ENCODE results near the gene GRAMD2B. TPM values are rescaled to one million over a fixed set of nuclear protein-coding genes. Genes with fewer than 3 reads are reported as not detected.

Gene GRAMD2B
- total RNA-seq, 1 experiment from 2014 or later = 6.7 TPM

DNA sequence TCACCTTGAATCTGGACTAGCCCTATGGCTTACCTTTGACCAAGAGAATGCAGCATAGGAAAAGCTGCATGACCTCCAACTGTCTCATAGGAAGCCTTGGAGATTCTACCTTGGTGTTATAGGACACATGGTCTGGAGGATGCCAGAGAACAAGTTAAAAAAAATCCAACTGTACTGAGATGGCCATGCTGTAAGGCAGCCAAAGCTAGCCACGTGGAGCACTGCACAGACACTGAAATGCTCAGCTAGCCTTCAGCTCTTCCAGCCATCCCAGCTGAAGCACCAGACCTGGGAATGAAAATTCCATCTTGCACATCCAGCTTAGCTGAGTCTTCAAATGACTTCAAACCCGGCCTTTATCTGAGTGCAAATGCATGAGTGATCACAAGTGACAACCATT is 6.0 kb upstream of the GRAMD2B start:
- H3K18ac ChIP-seq (ENCODE audit: insufficient read length, low read depth, low read length) = no peak overlapping the region
- H2BK5ac ChIP-seq (ENCODE audit: insufficient read length, low read length) = no peak overlapping the region
- no peaks in the 10 kb centered on the region for H3K79me2 ChIP-seq (ENCODE audit: insufficient read depth, low read length)
- H3K23ac ChIP-seq (ENCODE audit: insufficient read length, low read depth, low read length) = no peak overlapping the region
- no peak overlapping the region for H4K5ac ChIP-seq (ENCODE audit: insufficient read length, low read depth, low read length)
- H3T11ph ChIP-seq (ENCODE audit: low read length) = no peak overlapping the region
- H3K27me3 Mint-ChIP-seq (ENCODE audit: low read depth) = no peaks in the 10 kb centered on the region
- no peak overlapping the region for H2BK20ac ChIP-seq (ENCODE audit: low read depth, low read length, poor library complexity, severe bottlenecking)
- no peaks in the 10 kb centered on the region for H4K20me1 ChIP-seq (ENCODE audit: control insufficient read depth, insufficient read depth, insufficient read length)
- no peak overlapping the region for H3K4me3 Mint-ChIP-seq
- no peak overlapping the region for H3K27ac Mint-ChIP-seq
- no peak for DNase-seq
- no peak overlapping the region for H4K8ac ChIP-seq (replicated peaks; ENCODE audit: insufficient read length, low read depth, low read length)
- no peaks in the 10 kb centered on the region for H3K9me3 ChIP-seq (ENCODE audit: control insufficient read depth, low read depth, low read length)
- H3K27ac ChIP-seq (ENCODE audit: insufficient read length, low read depth, low read length) = no peak overlapping the region
- H3K4ac ChIP-seq (ENCODE audit: low read depth, low read length) = no peak overlapping the region
- no peak overlapping the region for H3K14ac ChIP-seq (ENCODE audit: insufficient read depth, low read length)
- no peak overlapping the region for H3K56ac ChIP-seq (ENCODE audit: insufficient read length, low read depth, low read length)
- no peak overlapping the region for H2BK12ac ChIP-seq (ENCODE audit: insufficient read length, low read depth, low read length)
- H3K9me3 Mint-ChIP-seq = 0 out of 5 replicates have a peak, but pooled peaks cover 0 to 2% of the 10 kb centered on the region in 2 experiments
- TF ChIP-seq CTCF (conservative IDR thresholded peaks at IDR 0.05) = no peak
- no peak overlapping the region for H3K9ac ChIP-seq (ENCODE audit: extremely low read depth, insufficient read length, low read length)
- H2AFZ ChIP-seq (ENCODE audit: low read length) = no peak overlapping the region
- no CpG with 5 or more reads among the region's 2 CpGs for WGBS (ENCODE audit: extremely low coverage, insufficient read length, low lambda C conversion rate)
- H3K4me1 ChIP-seq (ENCODE audit: insufficient read depth, low read length) = no peaks in the 10 kb centered on the region
- H3K4me2 ChIP-seq (ENCODE audit: insufficient read depth, insufficient read length, low read length) = no peak overlapping the region
- no peaks in the 10 kb centered on the region for H3K36me3 Mint-ChIP-seq (ENCODE audit: insufficient read depth in 1 of 3, low read depth in 3 of 3)
- H2BK15ac ChIP-seq (ENCODE audit: low read depth, low read length) = no peak overlapping the region
- no peak overlapping the region for H4K91ac ChIP-seq (ENCODE audit: insufficient read length, low read depth, low read length)
- H3K27me3 ChIP-seq (ENCODE audit: insufficient read depth, low read length) = no peaks in the 10 kb centered on the region
- H3K4me1 Mint-ChIP-seq = no peaks in the 10 kb centered on the region
- H3K23me2 ChIP-seq (ENCODE audit: insufficient read length, low read depth, low read length, poor library complexity, severe bottlenecking) = no peaks in the 10 kb centered on the region
- no peak overlapping the region for H2AK5ac ChIP-seq (ENCODE audit: insufficient read length, low read length)
- no peak overlapping the region for H2BK120ac ChIP-seq (ENCODE audit: low read depth, low read length, poor library complexity, severe bottlenecking)
- H3K79me1 ChIP-seq (ENCODE audit: insufficient read depth, low read depth, low read length, poor library complexity, severe bottlenecking) = no peaks in the 10 kb centered on the region
